ENCODE results near the gene NCKAP1.

The NCKAP1 gene

DNA sequence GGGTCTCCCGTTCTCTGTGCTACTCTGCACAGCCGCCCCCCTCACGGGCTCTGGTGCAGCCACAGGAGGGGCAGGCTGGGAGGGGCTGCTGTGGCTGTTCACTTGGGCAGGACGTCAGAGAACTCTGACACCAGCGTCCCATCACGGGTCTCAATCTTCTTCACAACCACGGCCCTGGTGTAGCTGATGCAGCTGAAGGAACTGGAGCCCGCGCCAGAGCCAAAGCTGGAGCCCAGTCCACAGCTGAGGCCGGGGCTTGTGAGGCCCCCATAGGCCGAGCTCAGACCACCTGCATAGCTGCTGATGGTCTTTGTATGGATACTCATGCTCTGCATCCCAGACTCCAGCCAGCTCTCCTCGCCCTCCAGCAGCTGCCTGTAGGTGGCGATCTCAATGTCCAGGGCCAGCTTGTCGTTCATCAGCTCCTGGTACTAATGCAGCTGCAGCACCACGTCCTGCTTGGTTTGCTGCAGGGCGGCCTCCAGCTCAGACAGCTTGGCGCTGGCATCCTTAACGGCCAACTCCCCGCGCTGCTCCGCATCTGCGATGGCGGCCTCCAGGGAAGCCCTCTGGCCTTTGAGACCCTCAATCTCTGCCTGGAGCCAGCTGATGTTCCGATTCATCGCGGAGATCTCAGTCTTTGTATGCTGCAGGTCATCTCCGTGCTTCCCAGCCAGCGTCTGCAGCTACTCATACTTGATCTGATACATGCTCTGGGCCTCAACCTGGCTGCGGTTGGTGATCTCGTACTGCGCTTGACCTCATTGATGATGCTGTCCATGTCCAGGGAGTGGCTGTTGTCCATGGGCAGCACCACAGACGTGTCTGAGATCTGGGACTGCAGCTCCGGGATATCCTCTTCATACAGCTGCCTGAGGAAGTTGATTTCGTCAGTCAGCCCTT, 32.9 kb upstream of the NCKAP1 start:
- Histone ChIP-seq H3K4me1 (ENCODE audit: control extremely low read depth in 1 of 4, control insufficient read depth in 4 of 4, insufficient read depth in 4 of 4, low read length in 3 of 4) (no peaks in the 10 kb centered on the region), H3K9me3 (ENCODE audit: control extremely low read depth in 1 of 5, control insufficient read depth in 4 of 5, insufficient read depth in 2 of 5, low read depth in 1 of 5, low read length in 4 of 5) (peaks cover 0 to 13% (median 5%) of the 10 kb centered on the region in 5 experiments), H3K36me3 (ENCODE audit: control insufficient read depth in 4 of 4, insufficient read depth in 4 of 4, low read length in 3 of 4) (no peaks in the 10 kb centered on the region), H3K27me3 (replicated peaks in 2 of 5; ENCODE audit: control insufficient read depth in 4 of 5, insufficient read depth in 5 of 5, low read length in 4 of 5) (peaks cover 0 to 11% (median 4%) of the 10 kb centered on the region in 5 experiments), H3K4me3 (ENCODE audit: control insufficient read depth in 1 of 7, extremely low read depth in 1 of 7, insufficient read depth in 4 of 7, low read depth in 2 of 7, low read length in 6 of 7) (no peak overlapping the region), H3K27ac (ENCODE audit: insufficient read depth in 1 of 2, low read depth in 1 of 2, low read length in 2 of 2, poor library complexity in 1 of 2, severe bottlenecking in 2 of 2) (no peak overlapping the region)
- CTCF ChIA-PET = interaction anchor here (0.7 to 1.5 kb wide), 4 partner anchors 9 to 32 kb away, joined by 3 read pairs; no protein-coding TSS in a partner anchor
- DNase-seq = peak in 2 of 3 donors; percentile 15 to 18
- POLR2A ChIA-PET = interaction anchor here (0.6 kb wide), 1 partner anchor 84 kb away, joined by 4 read pairs; no protein-coding TSS in a partner anchor
- WGBS (ENCODE audit: insufficient coverage) = 76% methylated on average over 34 of the region's 34 CpGs

DNA sequence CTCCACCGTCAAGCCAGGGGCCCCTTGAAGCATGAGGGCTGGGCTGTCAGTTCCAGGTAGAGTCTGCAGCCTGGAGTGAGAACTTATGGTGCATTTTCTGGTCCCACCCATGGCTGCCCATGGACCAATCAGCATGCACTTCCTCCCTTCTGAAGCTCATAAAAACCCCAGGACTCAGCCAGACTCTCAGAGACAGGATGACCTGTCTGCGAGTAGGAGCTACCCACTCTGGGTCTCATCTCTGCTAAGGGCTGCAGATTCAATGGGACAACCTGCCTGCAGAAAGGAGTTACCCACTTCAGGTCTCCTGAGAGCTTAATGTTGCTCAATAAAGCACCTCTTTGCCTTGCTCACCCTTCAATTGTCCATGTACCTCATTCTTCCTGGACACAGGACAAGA, 30.9 kb upstream of the NCKAP1 start:
- H3K27ac ChIP-seq (ENCODE audit: insufficient read depth in 1 of 2, low read depth in 1 of 2, low read length in 2 of 2, poor library complexity in 1 of 2, severe bottlenecking in 2 of 2) = no peak overlapping the region
- CTCF ChIA-PET = interaction anchor here (0.8 to 2.1 kb wide), 2 partner anchors 10 to 16 kb away, joined by 3 to 8 read pairs; no protein-coding TSS in a partner anchor
- WGBS (ENCODE audit: insufficient coverage) = 100% methylated on average over 2 of the region's 2 CpGs
- POLR2A ChIA-PET = no interaction called here
- H3K27me3 ChIP-seq (replicated peaks in 2 of 5; ENCODE audit: control insufficient read depth in 4 of 5, insufficient read depth in 5 of 5, low read length in 4 of 5) = peaks cover 0 to 5% (median 0%) of the 10 kb centered on the region in 5 experiments
- no peak overlapping the region for H3K4me3 ChIP-seq (ENCODE audit: control insufficient read depth in 1 of 7, extremely low read depth in 1 of 7, insufficient read depth in 4 of 7, low read depth in 2 of 7, low read length in 6 of 7)
- no peaks in the 10 kb centered on the region for H3K4me1 ChIP-seq (ENCODE audit: control extremely low read depth in 1 of 4, control insufficient read depth in 4 of 4, insufficient read depth in 4 of 4, low read length in 3 of 4)
- no peaks in the 10 kb centered on the region for H3K36me3 ChIP-seq (ENCODE audit: control insufficient read depth in 4 of 4, insufficient read depth in 4 of 4, low read length in 3 of 4)
- peaks cover 0 to 13% (median 5%) of the 10 kb centered on the region in 5 experiments for H3K9me3 ChIP-seq (ENCODE audit: control extremely low read depth in 1 of 5, control insufficient read depth in 4 of 5, insufficient read depth in 2 of 5, low read depth in 1 of 5, low read length in 4 of 5)
- no peak for DNase-seq

DNA sequence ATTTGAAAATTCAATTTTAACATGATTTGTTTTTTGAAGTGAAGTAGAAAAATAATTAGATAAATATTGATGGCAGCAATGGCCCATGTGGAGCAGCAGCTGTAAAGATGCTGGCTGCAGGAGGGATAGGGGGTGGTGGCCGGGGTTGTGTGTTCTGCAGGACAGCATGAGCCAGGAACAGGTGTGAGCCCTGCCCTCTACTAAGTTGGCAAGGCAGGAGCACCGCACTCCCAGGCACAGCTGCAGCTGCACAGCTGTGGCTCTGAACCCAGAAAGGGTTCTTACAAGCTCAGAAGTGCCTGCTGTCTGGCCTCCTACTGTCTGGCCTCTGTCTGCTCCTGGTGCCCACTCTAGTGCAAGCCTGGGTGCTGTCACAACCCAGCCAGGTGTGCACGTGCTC, 30.3 kb upstream of the NCKAP1 start:
- 100% methylated on average over 3 of the region's 3 CpGs for WGBS (ENCODE audit: insufficient coverage)
- CTCF ChIA-PET = interaction anchor here (0.7 to 2.1 kb wide), 2 partner anchors 10 to 15 kb away, joined by 4 to 8 read pairs; partner anchors contain the start of gene DUSP19
- Histone ChIP-seq H3K4me3 (ENCODE audit: control insufficient read depth in 1 of 7, extremely low read depth in 1 of 7, insufficient read depth in 4 of 7, low read depth in 2 of 7, low read length in 6 of 7) (no peak overlapping the region), H3K36me3 (ENCODE audit: control insufficient read depth in 4 of 4, insufficient read depth in 4 of 4, low read length in 3 of 4) (no peaks in the 10 kb centered on the region), H3K9me3 (ENCODE audit: control extremely low read depth in 1 of 5, control insufficient read depth in 4 of 5, insufficient read depth in 2 of 5, low read depth in 1 of 5, low read length in 4 of 5) (peaks cover 0 to 13% (median 5%) of the 10 kb centered on the region in 5 experiments), H3K27me3 (replicated peaks in 2 of 5; ENCODE audit: control insufficient read depth in 4 of 5, insufficient read depth in 5 of 5, low read length in 4 of 5) (peaks cover 0 to 2% (median 0%) of the 10 kb centered on the region in 5 experiments), H3K4me1 (ENCODE audit: control extremely low read depth in 1 of 4, control insufficient read depth in 4 of 4, insufficient read depth in 4 of 4, low read length in 3 of 4) (no peaks in the 10 kb centered on the region), H3K27ac (ENCODE audit: insufficient read depth in 1 of 2, low read depth in 1 of 2, low read length in 2 of 2, poor library complexity in 1 of 2, severe bottlenecking in 2 of 2) (no peak overlapping the region)
- no peak for DNase-seq
- POLR2A ChIA-PET = no interaction called here

DNA sequence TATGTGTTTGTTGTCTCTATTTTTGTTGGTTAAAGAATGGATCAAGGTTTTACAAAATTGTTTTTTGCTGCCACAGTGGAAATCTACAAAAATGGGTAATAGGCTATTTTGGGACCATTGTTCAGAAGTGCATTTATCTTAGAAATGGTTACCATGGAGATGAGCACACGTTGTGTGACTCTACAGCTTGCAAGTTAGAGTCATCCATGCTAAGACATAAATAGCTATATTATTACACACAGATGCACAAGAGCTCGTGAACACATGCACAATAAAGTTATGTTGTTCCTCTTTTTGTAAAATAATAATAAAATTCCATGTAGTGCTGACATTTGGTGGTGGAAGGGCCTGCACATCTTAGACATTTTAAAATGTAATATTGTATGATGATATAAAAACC, 24.8 kb upstream of the NCKAP1 start:
- no peak overlapping the region for H3K27ac ChIP-seq (ENCODE audit: insufficient read depth in 1 of 2, low read depth in 1 of 2, low read length in 2 of 2, poor library complexity in 1 of 2, severe bottlenecking in 2 of 2)
- no peaks in the 10 kb centered on the region for H3K36me3 ChIP-seq (ENCODE audit: control insufficient read depth in 4 of 4, insufficient read depth in 4 of 4, low read length in 3 of 4)
- no peak overlapping the region for H3K4me3 ChIP-seq (ENCODE audit: control insufficient read depth in 1 of 7, extremely low read depth in 1 of 7, insufficient read depth in 4 of 7, low read depth in 2 of 7, low read length in 6 of 7)
- ChIA-PET CTCF (no interaction called here), POLR2A (no interaction called here)
- H3K4me1 ChIP-seq (ENCODE audit: control extremely low read depth in 1 of 4, control insufficient read depth in 4 of 4, insufficient read depth in 4 of 4, low read length in 3 of 4) = no peaks in the 10 kb centered on the region
- H3K27me3 ChIP-seq (replicated peaks in 2 of 5; ENCODE audit: control insufficient read depth in 4 of 5, insufficient read depth in 5 of 5, low read length in 4 of 5) = peaks cover 0 to 2% (median 0%) of the 10 kb centered on the region in 5 experiments
- no CpG with 5 or more reads among the region's 2 CpGs for WGBS (ENCODE audit: insufficient coverage)
- no peaks in the 10 kb centered on the region for H3K9me3 ChIP-seq (ENCODE audit: control extremely low read depth in 1 of 5, control insufficient read depth in 4 of 5, insufficient read depth in 2 of 5, low read depth in 1 of 5, low read length in 4 of 5)
- peak in 2 of 3 donors; percentile 11 to 37 for DNase-seq

DNA sequence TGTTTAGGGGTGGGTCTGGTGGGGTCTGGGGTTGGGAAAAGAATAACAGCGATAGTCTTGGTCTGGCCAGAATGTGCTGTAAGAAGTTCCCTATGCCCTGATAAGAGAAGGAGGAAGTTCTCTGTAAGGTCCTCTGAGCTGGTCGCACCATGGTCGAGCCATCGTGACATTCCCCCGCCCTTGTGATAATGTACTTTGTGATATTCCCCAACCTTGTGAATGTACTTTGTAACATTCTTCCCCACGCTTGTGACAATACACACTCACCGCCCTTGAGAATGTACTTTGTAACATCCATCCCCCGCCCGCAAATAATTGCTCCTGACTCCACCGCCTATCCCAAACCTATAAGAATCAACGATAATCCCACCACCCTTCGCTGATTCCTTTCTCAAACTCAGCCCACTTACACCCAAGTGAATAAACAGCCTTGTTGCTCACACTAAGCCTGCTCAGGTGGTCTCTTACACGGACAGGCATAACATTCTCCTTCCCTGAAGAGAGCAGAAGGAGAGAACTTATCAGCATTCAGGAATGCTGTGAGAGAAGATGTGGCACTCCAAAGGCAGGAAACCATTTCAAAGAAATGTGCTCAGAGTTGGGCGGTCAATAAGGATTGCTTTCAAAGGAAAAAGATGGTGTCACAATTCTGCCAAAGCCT, 22.4 kb upstream of the NCKAP1 start:
- no peak for DNase-seq
- ChIA-PET POLR2A (no interaction called here), CTCF (no interaction called here)
- Histone ChIP-seq H3K36me3 (ENCODE audit: control insufficient read depth in 4 of 4, insufficient read depth in 4 of 4, low read length in 3 of 4) (no peaks in the 10 kb centered on the region), H3K27ac (ENCODE audit: insufficient read depth in 1 of 2, low read depth in 1 of 2, low read length in 2 of 2, poor library complexity in 1 of 2, severe bottlenecking in 2 of 2) (no peak overlapping the region), H3K4me1 (ENCODE audit: control extremely low read depth in 1 of 4, control insufficient read depth in 4 of 4, insufficient read depth in 4 of 4, low read length in 3 of 4) (no peaks in the 10 kb centered on the region), H3K27me3 (replicated peaks in 2 of 5; ENCODE audit: control insufficient read depth in 4 of 5, insufficient read depth in 5 of 5, low read length in 4 of 5) (peaks cover 0 to 2% (median 0%) of the 10 kb centered on the region in 5 experiments), H3K4me3 (ENCODE audit: control insufficient read depth in 1 of 7, extremely low read depth in 1 of 7, insufficient read depth in 4 of 7, low read depth in 2 of 7, low read length in 6 of 7) (no peak overlapping the region), H3K9me3 (ENCODE audit: control extremely low read depth in 1 of 5, control insufficient read depth in 4 of 5, insufficient read depth in 2 of 5, low read depth in 1 of 5, low read length in 4 of 5) (no peaks in the 10 kb centered on the region)
- WGBS (ENCODE audit: insufficient coverage) = 96% methylated on average over 11 of the region's 14 CpGs

DNA sequence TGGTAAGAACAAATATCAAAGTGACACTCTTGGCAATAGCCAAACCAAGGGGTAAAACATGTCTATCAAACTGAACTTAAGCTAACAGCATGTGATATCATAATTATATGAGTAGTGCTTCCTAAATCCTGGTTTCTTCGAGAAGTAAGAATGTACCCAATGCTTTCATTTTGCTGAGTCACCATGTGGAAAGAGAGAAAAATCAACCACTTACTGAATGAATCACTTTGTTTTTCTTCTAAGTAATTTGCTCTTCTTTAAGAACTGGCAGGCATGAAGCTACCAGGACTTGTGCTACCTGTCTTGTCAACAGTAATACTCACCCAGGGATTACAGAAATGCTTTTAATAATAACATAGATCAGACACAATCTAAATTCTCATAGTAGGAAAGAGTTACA, 21.3 kb upstream of the NCKAP1 start:
- Histone ChIP-seq H3K27me3 (replicated peaks in 2 of 5; ENCODE audit: control insufficient read depth in 4 of 5, insufficient read depth in 5 of 5, low read length in 4 of 5) (peaks cover 0 to 2% (median 0%) of the 10 kb centered on the region in 5 experiments), H3K4me1 (ENCODE audit: control extremely low read depth in 1 of 4, control insufficient read depth in 4 of 4, insufficient read depth in 4 of 4, low read length in 3 of 4) (no peaks in the 10 kb centered on the region), H3K36me3 (ENCODE audit: control insufficient read depth in 4 of 4, insufficient read depth in 4 of 4, low read length in 3 of 4) (no peaks in the 10 kb centered on the region), H3K4me3 (ENCODE audit: control insufficient read depth in 1 of 7, extremely low read depth in 1 of 7, insufficient read depth in 4 of 7, low read depth in 2 of 7, low read length in 6 of 7) (no peak overlapping the region), H3K27ac (ENCODE audit: insufficient read depth in 1 of 2, low read depth in 1 of 2, low read length in 2 of 2, poor library complexity in 1 of 2, severe bottlenecking in 2 of 2) (no peak overlapping the region), H3K9me3 (ENCODE audit: control extremely low read depth in 1 of 5, control insufficient read depth in 4 of 5, insufficient read depth in 2 of 5, low read depth in 1 of 5, low read length in 4 of 5) (no peaks in the 10 kb centered on the region)
- ChIA-PET CTCF (interaction anchor here (1.0 kb wide), 1 partner anchor 11 kb away, joined by 3 read pairs; no protein-coding TSS in a partner anchor), POLR2A (no interaction called here)
- DNase-seq = peak in 2 of 3 donors; percentile 59 to 60
- WGBS (ENCODE audit: insufficient coverage) = no CpG with 5 or more reads among the region's 1 CpG
